HG03520 (cell line): ENCODE data around the gene ZBTB44.
A peak's percentile ranks its signal among the peaks of the same experiment; 100 is the strongest.

Experiments used
- ATAC-seq: cut with Tn5 transposase; IDR thresholded peaks from one replicate; pipeline ENCODE4 v1.9.1; 2021; ENCODE audit warnings: mild to moderate bottlenecking, moderate library complexity; ENCODE audit not compliant: unreplicated experiment

Gene ZBTB44

DNA sequence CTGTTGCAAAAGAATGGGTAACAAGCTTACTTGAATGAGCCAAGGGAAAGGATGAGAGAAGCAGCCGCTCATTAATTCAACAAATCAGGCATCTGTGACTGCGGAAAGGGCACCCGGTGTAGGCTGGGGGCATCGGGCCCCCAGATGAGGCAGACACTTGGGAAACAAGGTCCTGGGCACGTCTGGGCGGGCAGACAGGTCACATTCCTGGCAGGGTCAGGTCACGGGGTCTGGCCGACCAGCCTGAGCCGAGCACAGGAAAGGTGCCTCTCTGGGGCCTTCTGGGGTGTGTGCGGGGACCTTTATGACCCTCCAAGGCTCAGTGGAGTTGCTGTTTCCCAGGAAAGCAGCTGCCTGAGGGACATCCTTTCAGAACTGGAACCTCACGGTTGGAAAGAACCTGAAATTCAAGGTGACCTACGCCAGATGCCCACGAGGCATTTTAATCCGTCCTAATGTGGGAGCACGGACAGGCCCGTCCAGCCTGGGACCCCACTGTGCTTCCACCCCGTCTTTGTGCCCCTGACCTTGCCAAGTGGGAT lies 98.1 kb downstream of the ZBTB44 start:
- ATAC-seq: no peak

DNA sequence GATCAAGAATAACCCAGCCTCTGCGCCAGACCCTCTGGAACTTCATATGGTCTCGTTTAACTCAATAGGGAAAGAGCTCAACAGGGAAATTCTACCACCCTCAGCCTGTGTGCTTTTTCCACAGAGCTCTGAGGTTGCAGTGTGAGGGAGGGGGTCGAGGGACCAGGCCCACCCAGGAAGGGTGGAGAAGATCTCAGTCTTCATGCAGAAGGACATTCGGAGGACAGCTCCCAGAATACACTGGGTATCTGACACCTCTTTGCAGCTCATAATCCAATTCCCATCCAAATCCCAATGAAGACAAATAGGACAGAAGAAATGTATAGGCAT lies 98.5 kb downstream of the ZBTB44 start:
- no peak for ATAC-seq

DNA sequence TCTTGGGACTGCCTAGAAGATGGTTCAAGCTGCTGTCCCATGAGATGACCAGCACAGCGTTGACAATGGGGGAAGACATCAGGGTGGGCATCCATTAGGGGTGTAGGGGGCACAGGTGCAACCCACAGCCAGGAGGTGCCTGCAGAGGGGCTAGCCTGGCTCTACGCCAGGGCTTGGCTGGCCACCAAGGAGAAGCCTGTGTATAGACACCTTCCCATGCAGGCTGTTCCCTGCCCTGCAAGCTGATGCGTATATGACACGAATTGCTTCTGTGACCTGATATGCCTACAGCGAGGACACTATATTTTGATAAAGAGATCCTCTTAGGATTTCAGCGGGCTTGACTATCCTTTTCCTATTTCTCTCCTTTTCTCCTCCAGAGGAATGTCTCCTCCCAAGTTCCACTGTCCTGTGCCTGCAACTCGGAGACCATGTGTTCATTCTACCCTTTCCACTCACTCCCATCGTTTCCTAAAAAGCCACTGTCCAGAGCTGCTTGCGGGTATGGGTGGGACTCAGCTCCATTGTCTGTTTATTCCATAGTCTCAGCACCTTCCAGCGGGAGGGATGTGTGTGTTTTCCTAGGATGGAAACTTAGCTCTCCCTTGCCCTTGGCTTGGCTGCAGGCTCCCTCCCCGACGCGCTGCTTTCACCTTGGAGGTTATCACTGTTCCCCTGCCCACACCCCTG lies 99.0 kb downstream of the ZBTB44 start:
- no peak for ATAC-seq

DNA sequence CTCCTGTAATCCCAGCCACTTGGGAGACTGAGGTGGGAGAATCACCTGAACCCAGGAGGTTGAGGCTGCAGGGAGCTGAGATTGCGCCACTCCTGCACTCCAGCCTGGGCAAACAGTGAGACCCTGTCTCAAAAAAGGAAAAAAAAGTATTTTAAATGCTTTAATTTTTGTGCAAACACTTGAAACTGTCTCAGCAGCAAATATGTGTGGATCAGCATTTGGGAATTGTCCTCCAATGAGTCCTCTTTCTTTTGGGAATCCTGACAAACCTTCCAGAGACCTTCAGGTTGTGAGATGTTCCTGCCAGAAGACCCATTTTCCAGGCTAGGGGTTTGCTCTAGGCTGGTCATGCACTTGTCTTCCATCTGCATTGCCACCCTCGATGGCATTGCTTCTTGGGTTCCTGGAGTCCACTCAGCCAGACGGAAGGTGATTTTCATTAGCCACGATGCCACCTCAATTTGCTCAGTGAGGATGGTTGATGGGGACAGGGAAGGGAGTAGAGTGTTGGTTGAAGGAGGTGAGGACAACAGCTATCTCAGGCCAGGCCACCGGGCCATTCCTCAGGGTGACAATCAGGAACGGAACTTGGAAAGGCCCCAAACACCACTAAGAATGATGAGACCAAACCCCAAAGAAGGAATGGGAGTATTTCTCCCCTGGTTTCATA lies 99.7 kb downstream of the ZBTB44 start:
- no peak for ATAC-seq

DNA sequence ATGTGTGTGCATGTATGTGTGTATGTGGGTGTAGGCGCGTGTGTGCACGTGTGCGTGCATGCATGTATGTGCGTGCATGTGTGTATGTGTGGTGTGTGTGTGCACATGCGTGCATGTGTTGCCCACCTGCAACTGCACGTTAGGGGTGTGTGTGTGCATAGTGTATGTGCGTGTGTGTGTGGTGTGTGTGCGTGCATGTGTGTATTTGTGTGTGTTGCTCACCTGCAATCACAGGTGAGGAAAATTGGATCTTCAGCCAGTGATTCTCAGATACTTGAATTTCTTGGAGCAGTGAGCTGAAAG lies 100.8 kb downstream of the ZBTB44 start:
- no peak for ATAC-seq

DNA sequence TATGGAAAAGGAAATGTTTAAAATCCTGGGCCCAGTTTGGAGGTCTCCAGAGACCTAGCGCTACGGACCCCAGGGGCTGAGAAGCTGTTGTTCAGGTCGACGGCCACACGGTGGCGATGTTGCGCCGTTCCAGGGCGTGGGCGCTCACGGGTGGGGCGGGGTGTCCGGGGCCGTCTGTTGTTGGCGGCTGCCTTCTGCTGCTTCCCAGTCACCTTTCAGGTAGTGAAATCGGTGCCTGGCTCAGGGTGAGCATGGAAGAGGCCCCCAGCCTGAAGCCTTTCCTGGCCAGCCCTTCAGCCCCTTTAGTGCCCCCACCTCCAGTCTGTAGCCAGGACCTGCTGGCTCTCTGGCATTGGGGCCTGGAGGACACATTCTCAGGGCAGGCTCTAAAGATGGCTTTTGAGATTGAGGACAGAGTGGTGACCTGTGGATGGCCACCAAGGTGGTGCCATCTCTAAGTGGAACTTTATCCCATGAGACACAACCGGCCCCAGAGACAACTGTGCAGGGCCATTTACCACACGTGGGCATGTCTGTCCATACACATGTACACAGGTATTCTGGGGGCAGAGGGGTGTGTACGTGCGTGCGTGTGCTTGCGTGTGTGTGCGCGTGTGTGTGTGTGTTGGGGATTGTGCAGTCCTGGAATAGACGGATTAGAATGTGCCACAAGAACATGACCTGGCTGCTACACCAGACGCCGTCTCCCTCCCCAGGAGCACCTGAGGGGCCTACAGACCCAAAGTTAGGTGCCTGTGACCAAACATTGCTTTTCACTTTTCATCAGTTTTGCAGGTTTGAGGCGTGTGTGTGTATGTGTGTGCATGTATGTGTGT lies 101.4 kb downstream of the ZBTB44 start:
- peak; percentile 87 for ATAC-seq

DNA sequence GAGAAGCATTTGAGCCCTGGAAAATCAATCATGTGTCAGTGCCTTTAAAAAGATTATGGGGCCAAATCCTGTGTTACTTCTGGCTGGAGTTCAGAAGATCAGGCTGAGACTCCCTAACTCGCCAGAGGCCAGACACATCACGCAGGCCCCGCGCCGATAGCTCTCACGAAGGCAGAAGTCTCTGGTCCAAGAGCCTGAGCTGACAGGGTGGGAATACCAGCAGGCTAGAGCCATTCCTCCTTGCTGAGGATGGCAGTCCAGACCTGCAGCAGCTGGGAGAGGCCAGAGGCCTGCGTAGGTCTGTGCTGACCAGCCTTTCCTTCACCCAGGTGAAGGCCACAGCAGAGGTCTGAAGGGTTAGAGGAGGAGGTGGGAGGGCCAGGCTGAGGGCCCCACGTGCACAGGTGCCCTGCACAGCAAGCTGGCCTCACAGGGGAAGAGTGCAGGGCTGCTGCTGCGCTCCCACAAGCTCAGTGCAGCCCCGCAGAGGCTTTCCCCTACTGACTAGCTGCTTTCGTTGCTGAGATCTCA lies 102.2 kb downstream of the ZBTB44 start:
- ATAC-seq: no peak

DNA sequence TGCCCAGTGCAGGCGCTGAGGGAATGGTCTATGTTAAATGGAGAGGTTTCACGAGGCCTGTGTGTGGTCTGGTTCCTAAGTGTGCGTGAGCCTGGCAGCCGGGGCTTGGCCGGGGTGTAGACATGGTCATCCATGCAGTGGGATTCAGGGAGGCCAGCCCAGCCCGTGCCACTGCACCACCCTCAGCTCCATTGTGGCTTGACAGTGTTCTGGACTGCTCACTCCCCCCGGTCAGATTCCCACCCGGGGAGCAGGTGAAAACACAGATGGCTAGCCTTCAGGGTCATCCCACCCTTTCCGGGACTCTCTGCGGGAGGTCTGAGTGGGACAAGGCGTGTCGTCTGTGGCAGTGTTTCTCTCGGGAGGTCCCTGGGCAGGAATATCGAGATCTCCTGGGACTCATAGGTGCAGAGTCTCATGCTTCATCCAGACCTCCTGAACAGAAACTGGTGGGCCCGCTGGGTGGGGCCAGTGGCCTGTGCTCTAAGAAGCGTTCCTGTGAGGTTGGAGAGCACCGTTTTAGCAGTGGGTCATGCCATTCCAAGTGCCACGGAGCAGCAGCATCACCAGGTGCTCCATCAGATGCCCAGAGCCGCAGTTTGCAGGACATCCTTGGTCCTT lies 102.8 kb downstream of the ZBTB44 start:
- no peak for ATAC-seq

DNA sequence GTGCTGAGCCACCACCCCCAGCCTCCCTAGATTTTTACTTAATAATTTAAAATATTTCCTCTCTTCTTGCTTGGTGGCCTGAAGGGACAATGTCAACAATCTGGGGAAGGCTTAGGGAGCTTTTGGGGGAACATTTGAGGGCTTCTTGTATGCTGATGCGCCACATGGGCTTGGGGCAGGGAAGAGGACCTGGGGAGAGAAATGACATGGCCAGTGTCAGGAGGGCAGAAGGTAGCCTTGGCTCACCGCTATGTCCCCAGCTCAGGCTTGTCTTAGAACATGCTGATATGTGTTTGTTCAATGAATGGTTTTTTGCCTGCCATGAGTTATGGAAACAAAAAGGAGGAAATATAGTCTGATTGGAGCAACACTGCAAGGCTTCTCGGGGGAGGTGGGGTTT lies 103.6 kb downstream of the ZBTB44 start:
- ATAC-seq: no peak

DNA sequence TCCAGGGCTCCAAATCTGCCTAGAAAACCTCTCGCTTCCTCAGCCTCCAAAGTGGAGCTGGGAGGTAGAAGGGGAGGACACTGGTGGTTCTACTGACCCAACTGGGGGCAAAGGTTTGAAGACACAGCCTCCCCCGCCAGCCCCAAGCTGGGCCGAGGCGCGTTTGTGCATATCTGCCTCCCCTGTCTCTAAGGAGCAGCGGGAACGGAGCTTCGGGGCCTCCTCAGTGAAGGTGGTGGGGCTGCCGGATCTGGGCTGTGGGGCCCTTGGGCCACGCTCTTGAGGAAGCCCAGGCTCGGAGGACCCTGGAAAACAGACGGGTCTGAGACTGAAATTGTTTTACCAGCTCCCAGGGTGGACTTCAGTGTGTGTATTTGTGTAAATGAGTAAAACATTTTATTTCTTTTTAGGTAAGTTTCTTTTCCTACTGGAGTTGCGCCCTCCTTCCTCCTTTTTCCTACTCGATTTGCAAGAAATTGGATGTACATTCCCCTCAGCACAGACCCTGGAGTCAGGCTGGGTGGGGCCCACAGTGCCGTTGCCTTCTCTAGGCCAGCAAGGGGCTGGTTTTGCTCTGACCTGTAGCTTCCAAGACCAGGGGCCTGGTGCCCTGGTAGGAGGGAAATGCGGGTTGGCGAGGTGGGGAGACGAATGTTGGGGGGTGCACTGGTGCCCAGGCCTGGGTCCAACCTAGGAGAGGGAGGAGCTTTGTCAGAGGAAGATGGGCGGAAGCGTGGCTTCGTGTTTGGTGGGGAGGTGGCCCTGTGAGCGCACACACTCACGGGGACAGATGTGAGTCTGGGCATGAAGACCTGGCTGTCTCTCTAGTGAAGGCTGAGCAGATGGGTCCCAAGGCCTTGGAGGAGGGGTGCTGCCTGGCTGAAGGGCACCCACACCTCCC lies 104.5 kb downstream of the ZBTB44 start:
- no peak for ATAC-seq

DNA sequence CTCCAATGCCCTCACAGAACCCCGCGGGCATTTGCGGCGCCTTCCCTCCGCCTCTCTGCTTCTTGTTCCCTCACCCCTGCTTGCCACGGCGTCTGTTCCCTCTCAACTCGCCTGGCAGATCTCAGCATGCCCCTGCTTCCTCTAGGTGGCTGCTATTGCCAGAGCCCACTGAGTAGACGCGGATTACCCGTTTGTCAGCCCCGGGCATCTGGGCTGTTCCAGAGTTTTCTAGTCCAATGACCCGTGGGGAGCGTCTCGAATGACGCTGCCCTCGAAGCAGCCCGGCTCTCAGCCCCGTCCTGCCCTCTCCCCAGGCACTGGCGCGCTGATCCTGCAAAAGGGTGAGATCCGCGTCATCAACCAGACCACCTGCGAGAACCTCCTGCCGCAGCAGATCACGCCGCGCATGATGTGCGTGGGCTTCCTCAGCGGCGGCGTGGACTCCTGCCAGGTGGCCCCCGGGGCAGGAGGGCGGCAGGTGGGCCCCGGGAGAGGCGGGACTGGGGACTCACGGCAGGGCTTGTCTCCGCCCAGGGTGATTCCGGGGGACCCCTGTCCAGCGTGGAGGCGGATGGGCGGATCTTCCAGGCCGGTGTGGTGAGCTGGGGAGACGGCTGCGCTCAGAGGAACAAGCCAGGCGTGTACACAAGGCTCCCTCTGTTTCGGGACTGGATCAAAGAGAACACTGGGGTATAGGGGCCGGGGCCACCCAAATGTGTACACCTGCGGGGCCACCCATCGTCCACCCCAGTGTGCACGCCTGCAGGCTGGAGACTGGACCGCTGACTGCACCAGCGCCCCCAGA lies 105.4 kb downstream of the ZBTB44 start:
- ATAC-seq: no peak

DNA sequence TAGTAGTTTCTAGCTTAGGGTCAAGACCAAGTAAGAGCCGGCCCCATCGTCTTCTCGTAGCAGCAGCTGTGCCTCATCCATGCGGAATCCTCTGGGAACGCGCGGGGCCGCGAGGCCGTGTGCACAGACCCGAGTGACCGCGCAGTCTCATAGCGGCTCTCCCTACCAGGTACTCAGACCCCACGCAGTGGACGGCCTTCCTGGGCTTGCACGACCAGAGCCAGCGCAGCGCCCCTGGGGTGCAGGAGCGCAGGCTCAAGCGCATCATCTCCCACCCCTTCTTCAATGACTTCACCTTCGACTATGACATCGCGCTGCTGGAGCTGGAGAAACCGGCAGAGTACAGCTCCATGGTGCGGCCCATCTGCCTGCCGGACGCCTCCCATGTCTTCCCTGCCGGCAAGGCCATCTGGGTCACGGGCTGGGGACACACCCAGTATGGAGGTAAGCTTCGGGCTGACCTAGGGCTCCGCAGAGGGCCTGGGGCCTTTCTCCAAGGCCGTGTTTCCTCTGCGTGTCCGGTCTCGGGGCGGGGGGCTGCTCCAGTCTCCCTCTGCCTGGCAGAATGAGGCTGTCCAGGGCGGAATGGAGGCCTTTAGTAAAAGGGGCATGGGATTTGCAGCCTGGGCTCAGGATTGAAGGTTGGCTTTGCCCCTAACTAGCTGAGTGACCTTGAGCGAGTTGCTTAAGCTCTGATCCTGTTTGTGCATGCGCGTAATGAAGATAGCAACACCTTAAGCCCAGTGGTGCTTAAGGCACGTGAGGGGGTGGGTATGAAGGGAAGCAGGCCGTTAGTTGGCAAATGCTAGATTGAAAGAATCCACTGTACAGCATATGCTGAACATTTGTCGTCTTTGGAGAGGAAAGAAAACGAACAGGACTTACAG lies 106.2 kb downstream of the ZBTB44 start:
- no peak for ATAC-seq

DNA sequence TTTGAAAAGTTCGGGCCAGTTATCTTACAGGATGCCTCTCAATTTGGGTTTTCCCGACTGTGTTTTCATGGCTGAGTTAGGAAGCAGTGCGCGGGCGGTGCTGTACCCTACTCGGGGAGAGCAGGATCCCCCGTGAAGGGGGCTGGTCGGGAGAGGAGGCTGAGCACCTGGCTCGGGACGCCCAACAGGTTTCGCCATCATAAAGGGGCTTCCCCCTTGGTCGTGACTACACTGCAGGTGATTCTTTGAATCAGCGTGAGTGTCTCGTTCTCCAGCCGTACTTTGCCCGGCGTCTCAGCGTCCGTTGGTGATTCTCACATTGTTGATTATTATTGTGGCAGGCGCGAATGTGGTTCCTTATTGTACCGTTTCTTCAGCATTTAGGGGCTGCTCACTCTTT lies 108.6 kb downstream of the ZBTB44 start:
- no peak for ATAC-seq

DNA sequence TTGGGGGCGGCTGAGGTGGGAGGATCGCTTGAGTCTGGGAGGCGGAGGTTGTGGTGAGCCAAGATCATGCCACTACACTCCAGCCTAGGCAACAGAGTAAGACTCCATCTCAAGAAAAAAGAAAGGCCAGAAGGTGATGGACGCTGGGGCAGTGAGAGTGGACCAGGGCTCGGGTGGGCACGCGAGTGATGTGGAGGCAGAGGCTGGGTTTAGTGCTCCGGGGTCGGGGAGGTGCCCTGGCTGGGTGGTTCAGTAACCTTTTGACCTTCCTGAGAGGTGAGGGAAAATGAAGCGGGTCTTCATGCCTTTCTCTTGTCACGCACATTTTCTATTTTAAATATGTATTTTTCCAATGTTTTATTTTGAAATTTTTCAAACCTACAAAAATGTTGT lies 110.0 kb downstream of the ZBTB44 start:
- no peak for ATAC-seq

DNA sequence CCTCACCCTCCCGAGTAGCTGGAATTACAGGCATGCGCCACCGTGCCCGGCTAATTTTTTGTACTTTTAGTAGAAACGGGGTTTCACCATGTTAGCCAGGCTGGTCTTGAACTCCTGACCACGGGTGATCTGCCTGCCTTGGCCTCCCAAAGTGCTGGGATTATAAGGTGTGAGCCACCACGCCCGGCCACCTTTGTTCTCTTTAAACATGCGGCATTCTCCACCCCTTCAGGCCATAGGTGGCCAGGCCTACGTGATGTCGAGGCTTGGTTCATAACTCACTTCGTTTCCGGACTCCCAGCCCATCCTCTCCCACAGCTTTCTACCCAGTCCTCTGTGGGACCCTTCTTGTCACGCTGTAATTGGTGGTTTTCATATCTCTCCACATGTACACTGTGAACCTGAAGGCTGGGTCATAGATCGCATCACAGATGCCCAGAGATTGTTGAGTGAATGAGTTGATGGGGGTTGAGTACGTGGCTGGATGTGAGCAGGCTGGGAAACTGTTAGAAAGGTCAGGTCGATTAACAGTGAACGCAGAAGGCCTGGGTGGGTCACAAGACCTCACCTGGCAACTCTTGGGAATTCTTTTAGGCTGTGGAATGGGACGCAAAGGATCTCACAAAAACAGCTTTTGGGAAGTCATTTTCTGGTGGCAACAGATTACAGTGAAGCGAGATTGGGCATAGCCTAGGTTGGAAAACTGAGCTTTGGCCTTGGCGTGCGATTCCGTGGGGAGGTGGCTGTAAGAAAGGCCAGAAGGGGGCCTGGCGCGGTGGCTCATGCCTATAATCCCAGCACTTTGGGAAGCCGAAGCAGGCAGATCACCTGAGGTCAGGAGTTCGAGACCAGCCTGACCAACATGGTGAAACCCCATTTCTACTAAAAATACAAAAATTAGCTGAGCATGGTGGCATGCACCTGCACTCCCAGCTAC lies 110.7 kb downstream of the ZBTB44 start:
- ATAC-seq: no peak

DNA sequence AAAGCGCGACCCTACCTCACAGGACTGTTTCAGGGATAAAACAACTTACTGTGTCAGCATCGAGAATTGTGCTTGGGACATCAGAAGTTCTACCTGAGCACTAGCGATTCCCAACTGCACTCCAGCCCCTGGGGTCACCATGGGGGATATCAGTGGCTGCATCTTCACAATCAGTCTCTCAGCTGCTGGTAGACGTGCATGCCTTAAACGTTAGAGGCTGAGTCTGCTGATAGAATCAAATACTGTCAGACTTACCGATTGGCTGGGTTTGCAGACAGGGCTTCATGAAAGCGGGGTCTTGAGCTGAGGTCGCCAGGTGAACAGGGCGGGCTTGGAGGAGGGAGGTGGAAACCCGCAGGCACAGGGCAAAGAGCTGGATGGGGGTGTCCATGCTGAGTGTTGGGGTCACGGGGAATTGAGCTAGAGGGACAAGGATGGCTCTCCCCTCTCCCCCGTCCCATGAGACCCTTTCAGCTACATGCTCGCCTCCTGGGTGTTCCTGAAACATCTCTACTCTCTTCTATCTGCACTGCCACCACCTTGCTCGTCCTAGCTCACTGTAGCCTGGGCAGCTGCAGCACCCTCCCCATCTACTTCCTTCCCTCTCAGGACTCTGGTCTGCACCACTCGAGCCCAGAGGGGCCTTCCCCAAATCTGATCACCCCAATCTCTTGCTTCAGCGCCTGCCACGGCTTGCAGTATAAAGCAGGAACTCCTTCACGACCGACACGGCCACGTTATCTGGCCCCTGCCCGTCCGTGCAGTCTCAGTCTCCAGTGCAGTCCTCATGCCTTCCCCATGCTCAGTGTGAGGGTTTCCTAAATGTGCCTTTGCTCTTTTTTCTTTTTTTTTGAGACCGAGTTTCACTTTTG lies 111.7 kb downstream of the ZBTB44 start:
- ATAC-seq: no peak
